HTR-8/SVneo (cell line): ENCODE measurements around the gene HIC2.
"Not testable (repeated sequence)": the region's sequence is repeated elsewhere in the genome, so short reads cannot be mapped to it uniquely, and the experiment has no call there.

Experiments used
- DNase-seq: peaks from one replicate; pipeline ENCODE4 v3.0.0; 2011; ENCODE audit warnings: low spot score, mixed read lengths; ENCODE audit not compliant: insufficient read length
- FAIRE-seq: peaks from 2 replicates; lab custom pipeline; 2011; peaks lifted over from hg19 to GRCh38; lab: Jason Lieb, UNC

Gene HIC2

DNA sequence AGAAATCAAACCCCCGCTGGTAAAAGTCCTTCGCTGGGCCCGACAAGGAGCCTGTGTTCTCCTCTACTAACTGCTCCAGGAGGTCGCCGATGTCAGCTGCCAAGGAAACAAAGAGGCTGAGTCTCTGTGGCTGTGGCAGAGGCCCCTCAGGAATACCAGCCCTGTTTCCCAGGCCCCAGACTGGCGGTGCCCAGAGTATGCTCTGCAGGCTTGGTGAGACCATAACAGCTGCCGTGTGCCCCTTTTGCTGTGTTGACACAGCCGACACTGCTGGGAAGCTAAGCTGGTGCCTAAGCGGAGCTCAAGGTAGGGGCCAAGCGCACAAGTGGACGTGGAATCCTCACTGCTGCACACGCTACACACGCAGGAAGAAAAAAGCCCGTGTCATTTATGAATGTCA lies 66.9 kb downstream of the HIC2 start:
- DNase-seq, FAIRE-seq: not testable (repeated sequence)

DNA sequence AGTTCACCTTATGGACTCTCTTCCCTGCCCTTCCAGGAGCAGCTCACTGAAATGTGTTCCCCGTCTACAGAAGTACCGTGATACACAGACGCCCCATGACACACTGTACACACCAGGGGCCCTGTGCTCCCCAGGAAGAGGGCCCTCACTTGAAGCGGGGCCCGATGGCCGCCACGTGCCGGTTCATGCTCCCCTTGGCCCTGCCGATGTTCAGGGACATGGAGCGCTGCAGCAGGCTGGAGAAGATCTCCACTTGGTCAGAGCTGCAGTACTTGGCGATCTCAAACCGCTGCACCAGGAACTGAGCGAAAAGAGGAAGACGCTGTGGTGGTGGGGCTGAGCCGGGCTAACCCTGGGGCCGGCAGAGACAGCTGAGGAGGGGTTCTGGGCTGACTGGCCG lies 70.6 kb downstream of the HIC2 start:
- FAIRE-seq, DNase-seq: not testable (repeated sequence)

DNA sequence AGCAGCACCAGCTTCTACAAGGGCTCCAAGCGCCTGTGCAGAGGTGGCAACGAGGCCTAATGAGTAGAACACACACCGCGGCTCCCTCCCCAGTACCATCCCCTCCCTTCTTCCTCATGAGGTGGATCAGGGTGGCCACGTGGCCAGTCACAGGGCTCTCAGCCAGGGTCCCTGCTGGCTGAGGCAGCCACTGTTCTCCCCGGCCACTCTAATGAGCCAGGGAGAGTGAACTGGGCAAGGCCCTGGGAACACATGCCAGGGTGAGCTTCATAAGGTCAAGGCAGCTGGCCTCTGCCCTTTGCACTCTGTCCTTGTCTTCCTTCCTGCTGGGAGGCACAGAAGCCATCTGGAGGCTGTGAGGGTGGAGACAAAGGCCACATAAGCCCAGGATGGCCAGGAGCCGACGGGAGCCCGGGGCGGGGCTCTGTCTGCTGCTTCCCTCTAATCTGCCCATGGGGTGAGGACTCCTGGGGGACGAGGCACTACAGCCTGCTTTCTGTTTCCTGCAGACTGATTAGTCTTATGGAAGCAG lies 72.0 kb downstream of the HIC2 start:
- DNase-seq, FAIRE-seq: not testable (repeated sequence)

DNA sequence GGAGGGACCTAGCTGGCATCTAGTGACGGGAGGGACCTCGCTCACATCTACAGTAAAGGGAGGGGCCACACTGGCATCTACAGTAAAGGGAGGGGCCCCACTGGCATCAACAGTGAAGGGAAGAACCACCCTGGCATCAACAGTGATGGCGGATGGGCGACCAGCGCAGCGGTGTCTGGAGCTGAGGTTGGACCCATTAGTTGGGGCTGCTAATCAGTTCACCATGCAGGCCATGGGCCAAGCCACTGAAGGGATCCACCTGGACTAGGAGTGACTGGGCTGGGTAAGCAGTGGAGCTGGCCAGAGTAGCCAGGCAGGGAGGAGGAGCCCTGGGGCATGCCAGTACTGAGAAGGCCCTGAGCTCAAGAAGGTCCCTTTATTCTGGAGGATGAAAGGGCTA lies 73.4 kb downstream of the HIC2 start:
- FAIRE-seq, DNase-seq: not testable (repeated sequence)

DNA sequence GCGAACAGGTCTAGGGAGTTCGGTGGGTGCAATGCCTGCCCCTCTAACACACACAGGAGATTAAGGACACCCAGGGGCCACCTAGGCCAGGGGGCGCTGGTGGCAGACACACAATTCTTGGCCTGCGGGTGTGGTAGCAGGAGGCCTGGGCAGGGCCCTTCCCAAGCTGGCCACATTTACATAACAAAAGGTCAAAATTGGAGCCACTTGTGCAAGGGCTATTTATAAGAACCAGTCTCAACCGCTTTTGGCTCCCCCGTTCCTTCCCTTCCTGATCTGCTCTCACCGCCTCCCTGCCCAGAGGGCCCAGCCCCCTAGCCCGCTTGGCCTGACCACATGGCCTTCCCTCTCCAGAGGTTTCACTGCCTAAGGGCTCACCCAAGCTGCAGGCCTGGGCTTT lies 75.1 kb downstream of the HIC2 start:
- FAIRE-seq, DNase-seq: not testable (repeated sequence)

DNA sequence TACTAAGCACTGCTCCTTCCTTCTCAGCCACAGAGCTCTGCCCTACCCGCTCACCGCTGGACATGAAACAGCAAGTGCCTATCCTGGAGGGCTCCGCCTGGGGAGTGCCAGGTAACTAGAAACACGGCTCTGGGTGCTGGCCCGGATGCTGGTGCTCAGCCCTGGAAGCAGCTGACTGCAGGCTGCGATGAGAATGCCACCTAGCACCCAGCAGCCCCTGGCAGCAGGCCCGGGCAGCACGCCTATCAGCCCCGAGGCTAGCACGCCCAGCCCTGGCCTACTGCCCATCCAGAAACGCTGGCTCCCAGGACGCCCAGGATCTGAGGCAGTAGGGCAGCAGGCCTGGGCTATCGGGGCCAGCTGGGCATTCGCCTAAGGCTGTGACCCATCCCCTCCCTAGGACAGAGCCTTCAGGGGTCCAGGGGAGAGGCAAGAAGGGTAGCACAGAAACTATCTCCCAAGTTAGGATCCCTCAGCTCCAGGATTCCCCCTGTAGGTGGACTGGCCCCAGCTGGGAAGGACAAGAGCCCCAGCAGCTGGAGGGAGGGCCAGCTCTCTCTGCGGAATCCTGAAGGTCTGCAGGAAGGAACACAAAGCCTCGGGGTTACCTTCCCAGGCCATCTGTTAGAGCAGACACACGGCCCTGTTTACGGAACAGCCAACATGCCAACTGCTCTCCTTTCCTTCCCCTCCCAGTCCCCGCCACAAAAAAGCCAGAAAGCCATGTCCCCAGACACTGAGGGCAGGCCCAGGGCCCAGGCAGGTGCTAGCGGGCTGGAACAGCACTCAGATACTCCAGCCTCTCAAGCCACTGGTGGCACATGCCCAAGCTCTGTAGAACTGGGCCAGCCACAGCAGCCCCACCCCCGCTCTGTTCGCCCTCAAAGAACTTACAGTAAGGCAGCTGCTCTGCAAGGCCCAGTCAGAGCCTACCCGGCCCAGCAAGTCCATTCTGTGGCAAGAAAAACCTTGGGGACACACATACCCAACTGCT lies 76.9 kb downstream of the HIC2 start:
- DNase-seq, FAIRE-seq: not testable (repeated sequence)

DNA sequence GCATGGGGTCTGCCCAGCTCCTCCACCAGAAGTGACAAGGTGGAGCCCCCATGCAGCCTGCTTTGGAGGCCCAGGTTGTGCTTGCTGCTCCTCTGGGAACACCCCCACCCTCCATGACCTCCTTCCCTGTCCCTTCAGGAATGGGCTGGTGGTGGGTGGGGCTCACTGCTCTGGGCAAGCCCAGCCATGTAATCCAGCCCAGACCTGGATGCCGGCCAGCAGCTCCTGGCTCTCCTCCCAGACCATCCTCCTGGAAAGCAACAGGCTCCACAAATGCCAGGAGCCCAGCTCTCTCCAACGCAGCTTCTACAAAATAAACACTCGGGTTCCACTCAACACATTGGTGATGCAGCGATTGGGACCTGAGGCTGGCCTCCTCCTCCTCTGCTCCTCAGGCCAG lies 80.8 kb downstream of the HIC2 start:
- FAIRE-seq = not testable (repeated sequence)

DNA sequence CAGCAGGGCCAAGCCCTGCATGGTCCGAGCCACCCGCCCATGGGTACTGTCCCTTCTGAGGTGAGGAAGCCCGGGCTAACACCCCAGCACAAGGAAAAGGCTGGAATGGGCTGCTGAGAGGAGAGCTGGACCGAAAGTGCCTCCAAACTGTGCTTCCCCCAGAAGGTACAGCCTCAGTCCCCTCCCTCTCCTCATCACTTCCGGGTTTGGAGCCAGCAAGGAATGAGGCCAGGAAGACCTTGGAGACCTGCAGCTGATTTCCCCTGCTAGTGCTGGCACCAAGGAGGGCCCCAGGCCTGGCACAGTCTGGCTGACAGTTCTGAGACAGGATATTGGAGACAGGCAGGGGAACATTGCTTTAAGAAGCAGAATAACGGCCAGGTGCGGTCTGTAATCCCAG lies 81.3 kb downstream of the HIC2 start:
- not testable (repeated sequence) for FAIRE-seq, DNase-seq

More for the DNA sequence above, 80.8 kb downstream of the HIC2 start:
- not testable (repeated sequence) for DNase-seq

DNA sequence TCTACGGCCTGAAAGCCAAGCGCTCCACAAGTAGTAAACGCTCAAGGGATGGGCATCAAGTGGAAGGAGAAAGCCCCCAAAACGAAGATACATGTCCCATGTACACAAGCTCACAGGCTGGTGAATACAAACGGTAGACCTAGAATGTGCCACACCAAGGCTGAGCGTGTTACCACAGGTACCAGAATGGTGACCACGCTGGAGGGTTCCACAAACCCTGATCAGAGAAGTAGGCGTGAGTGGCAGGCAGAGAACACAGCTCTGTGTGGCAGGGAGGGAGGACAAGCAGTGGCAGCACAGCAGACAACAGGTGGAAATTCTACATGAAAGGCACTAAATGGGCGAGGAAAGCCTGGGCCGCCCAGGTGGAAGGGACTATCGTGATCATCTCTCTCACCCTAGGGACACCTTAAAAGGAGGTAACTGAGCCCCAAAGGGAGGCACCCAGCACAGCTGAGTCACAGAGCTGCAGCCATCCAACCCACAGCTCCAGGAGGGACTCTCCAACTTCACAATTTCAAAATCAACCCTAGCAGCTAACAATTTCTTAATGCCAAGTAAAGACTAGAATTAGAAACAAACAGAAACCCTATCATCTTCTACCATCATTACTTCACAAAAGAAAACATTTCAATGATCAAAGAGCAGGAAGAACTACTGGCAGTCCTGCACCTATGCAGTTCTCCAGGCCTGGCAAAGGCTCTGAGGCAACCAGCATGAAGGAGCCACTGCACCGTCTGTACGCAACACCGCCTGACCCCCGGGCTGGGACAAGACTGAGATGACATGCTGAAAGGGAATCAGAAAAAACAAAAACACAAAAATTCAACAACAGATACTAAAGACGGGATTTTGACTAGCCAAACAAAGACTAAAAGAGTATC lies 82.7 kb downstream of the HIC2 start:
- not testable (repeated sequence) for FAIRE-seq, DNase-seq
